H1 (cell line): ENCODE data around the gene HES2. TPM values are rescaled to one million over a fixed set of nuclear protein-coding genes. Genes with fewer than 3 reads are reported as not detected.
"Not testable (repeated sequence)": the region's sequence is repeated elsewhere in the genome, so short reads cannot be mapped to it uniquely, and the experiment has no call there.

Source experiments
- CTCF ChIA-PET: fragments of 300-600 bp; sonication (Branson Sonifier 250); formaldehyde crosslinking; loops from one replicate; lab custom pipeline; 2021; ENCODE audit not compliant: partially characterized antibody; lab: Charles Lee
- POLR2A ChIA-PET: fragments of 300-600 bp; sonication (Branson Sonifier 250); formaldehyde crosslinking; loops from one replicate; lab custom pipeline; 2021; ENCODE audit warnings: inconsistent platforms; ENCODE audit not compliant: partially characterized antibody; lab: Charles Lee
- DNase-seq, 2 experiments: peaks; one replicate each; pipeline versions ENCODE4 v3.0.0 to v3.0.0-alpha.2; 2010 to 2022; ENCODE audit warnings: low spot score in 2 of 2, low read depth in 1 of 2, mixed read lengths in 1 of 2
- FAIRE-seq: peaks from 2 replicates; lab custom pipeline; 2011; peaks lifted over from hg19 to GRCh38; lab: Jason Lieb, UNC
- H2AFZ ChIP-seq: 2 replicates; pipeline ENCODE4 v1.8.1; 2012; ENCODE audit warnings: low read length, inconsistent platforms
- H2AK5ac ChIP-seq: 2 replicates; pipeline ENCODE4 v1.6.1; 2013; ENCODE audit warnings: low read depth, low read length
- H2BK120ac ChIP-seq: replicated peaks from 2 replicates; pipeline ENCODE3; 2013; ENCODE audit warnings: low read depth, low read length, inconsistent platforms
- H2BK12ac ChIP-seq: 2 replicates; pipeline ENCODE4 v1.6.1; 2013; ENCODE audit warnings: low read depth, low read length
- H2BK15ac ChIP-seq: 2 replicates; pipeline ENCODE4 v1.6.1; 2013; ENCODE audit warnings: low read length
- H2BK20ac ChIP-seq: 2 replicates; pipeline ENCODE4 v1.6.1; 2013; ENCODE audit warnings: low read length
- H2BK5ac ChIP-seq: 2 replicates; pipeline ENCODE4 v1.6.1; 2013; ENCODE audit warnings: low read depth, low read length
- H3K14ac ChIP-seq: 2 replicates; pipeline ENCODE4 v1.6.1; 2013; ENCODE audit warnings: inconsistent platforms; ENCODE audit not compliant: insufficient read length
- H3K18ac ChIP-seq: 2 replicates; pipeline ENCODE4 v1.6.1; 2013; ENCODE audit warnings: low read length; ENCODE audit errors: extremely low read depth
- H3K23ac ChIP-seq: 2 replicates; pipeline ENCODE4 v1.6.1; 2013; ENCODE audit warnings: inconsistent platforms; ENCODE audit not compliant: insufficient read length
- H3K23me2 ChIP-seq: 2 replicates; pipeline ENCODE4 v1.6.1; 2013; ENCODE audit warnings: low read depth, low read length
- H3K27ac ChIP-seq: 2 replicates; pipeline ENCODE4 v1.6.1; 2011; ENCODE audit warnings: low read depth, low read length, inconsistent platforms
- H3K27me3 ChIP-seq, 4 experiments: replicated peaks in 1 of 4; 1 replicate in 1 of 4; 2 replicates in 3 of 4; pipeline versions ENCODE4 v1.6.1 to v1.8.1; 2011 to 2013; ENCODE audit warnings: low read length in 3 of 4, mild to moderate bottlenecking in 3 of 4, inconsistent platforms in 2 of 4, mixed read lengths in 2 of 4, moderate library complexity in 1 of 4; ENCODE audit not compliant: control insufficient read depth in 3 of 4, insufficient read depth in 3 of 4; ENCODE audit errors: extremely low read depth in 1 of 4
- H3K36me3 ChIP-seq, 4 experiments: 2 replicates each; pipeline versions ENCODE4 v1.6.1 to v1.8.1; 2011 to 2013; ENCODE audit warnings: mild to moderate bottlenecking in 4 of 4, low read length in 3 of 4, moderate library complexity in 2 of 4, control low read depth in 1 of 4, inconsistent platforms in 1 of 4; ENCODE audit not compliant: insufficient read depth in 4 of 4, control insufficient read depth in 2 of 4
- H3K4ac ChIP-seq: replicated peaks from 2 replicates; pipeline ENCODE3; 2013; ENCODE audit warnings: low read length, low read depth, mixed read lengths, inconsistent platforms; ENCODE audit not compliant: insufficient read length
- H3K4me1 ChIP-seq, 4 experiments: replicated peaks in 1 of 4; 1 replicate in 1 of 4; 2 replicates in 3 of 4; pipeline versions ENCODE4 v1.6.1 to v1.8.1; 2011 to 2013; ENCODE audit warnings: low read length in 3 of 4, inconsistent platforms in 2 of 4, mixed read lengths in 1 of 4; ENCODE audit not compliant: insufficient read depth in 4 of 4, control insufficient read depth in 3 of 4
- H3K4me2 ChIP-seq, 2 experiments: 2 replicates each; pipeline versions ENCODE4 v1.6.1 to v1.8.1; 2011 to 2013; ENCODE audit warnings: low read depth in 2 of 2, low read length in 2 of 2, control low read depth in 1 of 2, inconsistent platforms in 1 of 2, mild to moderate bottlenecking in 1 of 2; ENCODE audit not compliant: insufficient read depth in 1 of 2
- H3K4me3 ChIP-seq, 4 experiments: fragments of 200-600, 300-600 bp in 1 of 4; sonication (generic), shearing (Covaris generic), sonication (Bioruptor Twin) in 1 of 4; 2 replicates each; pipeline versions ENCODE4 v1.5.1 to v1.8.1; 2011 to 2016; ENCODE audit warnings: low read length in 4 of 4, low read depth in 3 of 4, control low read depth in 2 of 4, inconsistent platforms in 2 of 4, mild to moderate bottlenecking in 2 of 4, mixed read lengths in 1 of 4, moderate library complexity in 1 of 4; ENCODE audit not compliant: insufficient read depth in 2 of 4; ENCODE audit errors: extremely low read depth in 1 of 4
- H3K56ac ChIP-seq: replicated peaks from 2 replicates; pipeline ENCODE3; 2013; ENCODE audit warnings: low read depth, mild to moderate bottlenecking, mixed read lengths, low read length, inconsistent platforms; ENCODE audit not compliant: insufficient read length
- H3K79me1 ChIP-seq: 2 replicates; pipeline ENCODE4 v1.6.1; 2013; ENCODE audit warnings: low read depth, low read length, control low read depth
- H3K79me2 ChIP-seq, 2 experiments: 2 replicates each; pipeline versions ENCODE4 v1.6.1 to v1.8.1; 2012 to 2013; ENCODE audit warnings: low read length in 2 of 2, mild to moderate bottlenecking in 2 of 2, inconsistent platforms in 1 of 2; ENCODE audit not compliant: insufficient read depth in 2 of 2, control insufficient read depth in 1 of 2
- H3K9ac ChIP-seq, 4 experiments: replicated peaks in 1 of 4; 1 replicate in 1 of 4; 2 replicates in 3 of 4; pipeline versions ENCODE4 v1.6.1 to v1.8.1; 2011 to 2013; ENCODE audit warnings: low read depth in 3 of 4, low read length in 3 of 4, control low read depth in 2 of 4, mild to moderate bottlenecking in 2 of 4, moderate library complexity in 2 of 4, inconsistent platforms in 1 of 4; ENCODE audit errors: extremely low read depth in 1 of 4
- H3K9me3 ChIP-seq, 2 experiments: 2 replicates each; pipeline versions ENCODE4 v1.6.1 to v1.8.1; 2012 to 2013; ENCODE audit warnings: mild to moderate bottlenecking in 2 of 2, moderate library complexity in 2 of 2, control low read depth in 1 of 2, inconsistent platforms in 1 of 2, low read depth in 1 of 2, low read length in 1 of 2, mixed read lengths in 1 of 2; ENCODE audit not compliant: insufficient read depth in 2 of 2
- H4K20me1 ChIP-seq, 2 experiments: replicated peaks in 1 of 2; 2 replicates each; pipeline versions ENCODE3 to v1.8.1; 2011 to 2013; ENCODE audit warnings: inconsistent platforms in 2 of 2, low read length in 2 of 2, mild to moderate bottlenecking in 1 of 2; ENCODE audit not compliant: insufficient read depth in 2 of 2, control insufficient read depth in 1 of 2
- H4K5ac ChIP-seq: 2 replicates; pipeline ENCODE4 v1.6.1; 2013; ENCODE audit warnings: low read length, low read depth, mixed read lengths, inconsistent platforms; ENCODE audit not compliant: insufficient read length
- H4K8ac ChIP-seq: 2 replicates; pipeline ENCODE4 v1.8.0; 2013; ENCODE audit warnings: mild to moderate bottlenecking, moderate library complexity, low read length, inconsistent platforms; ENCODE audit not compliant: insufficient read depth; ENCODE audit errors: extremely low read depth
- H4K91ac ChIP-seq: replicated peaks from 2 replicates; pipeline ENCODE3; 2013; ENCODE audit warnings: low read length, mixed read lengths, inconsistent platforms; ENCODE audit not compliant: insufficient read length
- CTCF ChIP-seq, 3 experiments: IDR thresholded peaks; 1 replicate in 2 of 3; 2 replicates in 1 of 3; pipeline versions ENCODE4 v1.5.1 to v1.6.1; 2011; ENCODE audit warnings: low read length in 3 of 3, mild to moderate bottlenecking in 3 of 3, inconsistent platforms in 2 of 3, low read depth in 1 of 3, moderate library complexity in 1 of 3; ENCODE audit not compliant: insufficient read depth in 1 of 3; ENCODE audit errors: control extremely low read depth in 1 of 3
- RAD21 ChIP-seq, 2 experiments: IDR thresholded peaks in 1 of 2; conservative IDR thresholded peaks in 1 of 2; 2 replicates each; pipeline ENCODE4 v1.6.1; 2011; ENCODE audit warnings: low read depth in 2 of 2, low read length in 2 of 2, improper control_type of control experiment in 1 of 2, inconsistent platforms in 1 of 2, mild to moderate bottlenecking in 1 of 2, moderate library complexity in 1 of 2
- RFX5 ChIP-seq: IDR thresholded peaks from 2 replicates; pipeline ENCODE4 v1.6.1; 2011; ENCODE audit warnings: low read depth, low read length, improper control_type of control experiment, borderline replicate concordance
- WGBS, 2 experiments: shearing (Covaris generic) in 1 of 2; methylation state at CpG; one replicate each; pipeline versions ENCODE4 v1.1.6 to v1.1.7; 2013 to 2015; ENCODE audit warnings: low lambda C conversion rate in 2 of 2, mixed read lengths in 2 of 2, inconsistent platforms in 1 of 2, low coverage in 1 of 2, missing lambda C conversion rate in 1 of 2; ENCODE audit not compliant: insufficient replicate concordance in 2 of 2, insufficient coverage in 1 of 2, insufficient read length in 1 of 2; ENCODE audit errors: extremely low coverage in 1 of 2, missing lambda C conversion rate in 1 of 2; 5-methylcytosine and 5-hydroxymethylcytosine counted together
- polyA plus RNA-seq, 7 experiments: library from polyadenylated mRNA; depleted of rRNA in 3 of 7; stranded (reverse) in 5 of 7; unstranded in 2 of 7; fragments of >200 nt in 5 of 7; fragments of 200-250 nt in 2 of 7; gene quantifications; 1 replicate in 5 of 7; 2 replicates in 1 of 7; 4 replicates in 1 of 7; pipeline versions ENCODE4 v1.2.1 to v1.2.3, GENCODE V29; 2011 to 2013; ENCODE audit warnings: missing spikeins in 2 of 7, mixed read lengths in 2 of 7
- total RNA-seq: library from RNA; stranded (reverse); fragmentation: NEBNext Ultra II Directional; extraction: Animal tissue kit (Norgen Biotek cat#: 25700); gene quantifications from 2 replicates; pipeline ENCODE4 v1.2.1, GENCODE V29; 2021

The HES2 gene
- total and polyA plus RNA-seq, 2 of the 8 experiments (the other 6 are each of a cell fraction or from before 2014, with no cell fraction given) = 0.15 to 0.53 TPM

- not testable (repeated sequence) for H3K9ac ChIP-seq, H4K5ac ChIP-seq, H3K14ac ChIP-seq, H3K4me3 ChIP-seq, H3K4ac ChIP-seq, H2AFZ ChIP-seq, H3K9me3 ChIP-seq, H2BK12ac ChIP-seq, H4K8ac ChIP-seq, H3K23me2 ChIP-seq, H3K27me3 ChIP-seq, H3K23ac ChIP-seq, FAIRE-seq, H3K56ac ChIP-seq, H2BK5ac ChIP-seq, H3K27ac ChIP-seq, H2BK15ac ChIP-seq, H2BK120ac ChIP-seq, H3K4me2 ChIP-seq, H3K36me3 ChIP-seq, H4K91ac ChIP-seq, H2AK5ac ChIP-seq, H3K18ac ChIP-seq, H2BK20ac ChIP-seq
- DNase-seq = peak in 1 of 2 experiments; percentile 80
- WGBS, 2 experiments = 47% methylated on average over 20 of the region's 20 CpGs; no CpG with 5 or more reads in 1 of the 2 experiments
- peak; percentile 81 for TF ChIP-seq RFX5
- TF ChIP-seq RAD21 (IDR thresholded peaks at IDR 0.05 in 1 of 2, conservative IDR thresholded peaks at IDR 0.05 in 1 of 2; ENCODE audit: low read depth in 2 of 2, low read length in 2 of 2) = peak; percentile 57
- peak in 2 of 3 experiments; percentile 49 to 54; a peak in 3 of 4 replicates for TF ChIP-seq CTCF (IDR thresholded peaks at IDR 0.05; ENCODE audit: control extremely low read depth in 1 of 3, insufficient read depth in 1 of 3, low read depth in 1 of 3, low read length in 3 of 3)
- Histone ChIP-seq H4K20me1 (peaks cover 7 to 17% of the 10 kb centered on the region in 2 experiments), H3K79me1 (peaks cover 14% of the 10 kb centered on the region), H3K4me1 (peaks cover 3 to 21% (median 11%) of the 10 kb centered on the region in 4 experiments), H3K79me2 (peaks cover 0 to 30% of the 10 kb centered on the region in 2 experiments; a peak in 3 of 4 replicates)
- ChIA-PET POLR2A (interaction anchor here (0.6 to 2.9 kb wide), 5 partner anchors 11 to 1272 kb away, joined by 3 to 21 read pairs (median 3); partner anchors contain the start of gene ACOT7), CTCF (interaction anchor here (0.6 to 34.3 kb wide), 19 partner anchors 9 to 123 kb away, joined by 3 to 1769 read pairs (median 5); partner anchors contain the start of genes ACOT7 and HES2)
Measured at GRCh38 chr1:6363085-6363884, 56.4 kb downstream of the HES2 start.
